Kidney (tissue), 14 donors: Measurements from ENCODE around the gene ENTR1. TPM values are rescaled to one million over a fixed set of nuclear protein-coding genes. Genes with fewer than 3 reads are reported as not detected.

Source experiments
- DNase-seq, 5 donors: peaks; one replicate each; pipeline ENCODE4 v3.0.0-alpha.2; 2013 to 2020
- FAIRE-seq: peaks from 2 replicates; lab custom pipeline; 2012; peaks lifted over from hg19 to GRCh38; lab: Jason Lieb, UNC
- H3K27ac ChIP-seq, 2 donors: one replicate each; pipeline ENCODE4 v1.7.0; 2013; ENCODE audit warnings: low read depth in 2 of 2, low read length in 2 of 2, inconsistent platforms in 1 of 2
- H3K27me3 ChIP-seq: one replicate; pipeline ENCODE4 v1.7.1; 2013; ENCODE audit warnings: low read length, inconsistent platforms; ENCODE audit not compliant: control insufficient read depth, insufficient read depth
- H3K36me3 ChIP-seq, 3 donors: one replicate each; pipeline versions ENCODE4 v1.7.0 to v1.7.1; 2013; ENCODE audit warnings: low read length in 3 of 3, control low read depth in 1 of 3, inconsistent platforms in 1 of 3; ENCODE audit not compliant: insufficient read depth in 3 of 3, control insufficient read depth in 2 of 3
- H3K4me1 ChIP-seq, 3 donors: one replicate each; pipeline versions ENCODE4 v1.7.0 to v1.7.1; 2013; ENCODE audit warnings: low read length in 3 of 3, inconsistent platforms in 1 of 3, low read depth in 1 of 3; ENCODE audit not compliant: control insufficient read depth in 2 of 3, insufficient read depth in 2 of 3
- H3K4me3 ChIP-seq, 3 donors: one replicate each; pipeline versions ENCODE4 v1.7.0 to v1.8.1; 2013; ENCODE audit warnings: low read length in 3 of 3, control low read depth in 1 of 3, inconsistent platforms in 1 of 3
- H3K9ac ChIP-seq, 3 donors: one replicate each; pipeline versions ENCODE4 v1.7.0 to v1.7.1; 2013; ENCODE audit warnings: low read length in 3 of 3, control low read depth in 1 of 3, inconsistent platforms in 1 of 3
- H3K9me3 ChIP-seq, 3 donors: one replicate each; pipeline versions ENCODE4 v1.7.0 to v1.7.1; 2013; ENCODE audit warnings: low read length in 3 of 3, control low read depth in 1 of 3, inconsistent platforms in 1 of 3; ENCODE audit not compliant: control insufficient read depth in 2 of 3, insufficient read depth in 1 of 3
- CTCF ChIP-seq: IDR thresholded peaks from 3 replicates; pipeline ENCODE4 v1.5.1; 2012; ENCODE audit warnings: mild to moderate bottlenecking, moderate library complexity, borderline replicate concordance; ENCODE audit not compliant: insufficient read depth; ENCODE audit errors: extremely low read depth
- intact Hi-C: fragments of 100-400 bp; cut with DNase I; formaldehyde crosslinking; loops from one replicate; pipeline ENCODE4 v1.11.1; 2022
- polyA plus RNA-seq: library from polyadenylated mRNA; stranded (reverse); fragments of 350-450 nt; fragmentation: Illumina TruSeq; extraction: RNeasy Lipid Tissue Mini Kit (QIAGEN cat#74804); gene quantifications from one replicate; pipeline ENCODE4 v1.2.3, GENCODE V29; 2014; ENCODE audit warnings: low read depth, low replicate concordance; ENCODE audit not compliant: insufficient read depth
- total RNA-seq: library from RNA; stranded (reverse); fragmentation: NEBNext Ultra II Directional; extraction: Animal tissue kit (Norgen Biotek cat#: 25700); gene quantifications from one replicate; pipeline ENCODE4 v1.2.1, GENCODE V29; 2021
- donor health status: control.
- donor health status: control.
- donor health status: control.
- donor health status: control.
- donor health status: control.
- donor health status: DM: yes; HTN: yes; CAD: no.
- donor health status: Normal renal cell carcinoma (clear cell type).

The ENTR1 gene
- total and polyA plus RNA-seq, 2 donors from 2014 or later, result 25.9 to 36.2 TPM

- H3K36me3 ChIP-seq, result peaks cover 0 to 27% (median 14%) of the 10 kb centered on the region in 3 donors
- H3K4me1 ChIP-seq, result no peaks in the 10 kb centered on the region
- H3K27me3 ChIP-seq, result no peaks in the 10 kb centered on the region
- no peak overlapping the region for H3K4me3 ChIP-seq
- H3K9me3 ChIP-seq, result no peaks in the 10 kb centered on the region
- no peak for DNase-seq
- H3K27ac ChIP-seq, result no peak overlapping the region
- FAIRE-seq, result no peak
- intact Hi-C loops, result no loop called here
- no peak overlapping the region for H3K9ac ChIP-seq
- no peak for TF ChIP-seq CTCF
These were observed 24.4 kb downstream of the ENTR1 start for GRCh38 chr9:136386018-136386417.

- intact Hi-C loops, result no loop called here
- no peaks in the 10 kb centered on the region for H3K27me3 ChIP-seq
- no peak overlapping the region for H3K4me3 ChIP-seq
- H3K9me3 ChIP-seq, result no peaks in the 10 kb centered on the region
- H3K36me3 ChIP-seq, result peaks cover 0 to 27% (median 14%) of the 10 kb centered on the region in 3 donors
- no peak for DNase-seq
- no peak for FAIRE-seq
- no peak overlapping the region for H3K9ac ChIP-seq
- H3K27ac ChIP-seq, result no peak overlapping the region
- no peaks in the 10 kb centered on the region for H3K4me1 ChIP-seq
- no peak for TF ChIP-seq CTCF
These were observed 25.4 kb downstream of the ENTR1 start for GRCh38 chr9:136385015-136385414.

- no peak for TF ChIP-seq CTCF
- no peak for FAIRE-seq
- Histone ChIP-seq H3K27me3 (no peaks in the 10 kb centered on the region), H3K9me3 (no peaks in the 10 kb centered on the region), H3K27ac (no peak overlapping the region), H3K4me3 (no peak overlapping the region), H3K9ac (no peak overlapping the region), H3K4me1 (no peaks in the 10 kb centered on the region), H3K36me3 (peaks cover 0 to 13% (median 10%) of the 10 kb centered on the region in 3 donors)
- intact Hi-C loops, result no loop called here
- no peak for DNase-seq
These were observed 27.0 kb downstream of the ENTR1 start for GRCh38 chr9:136383436-136383835.

GRCh38 chr9:136381966-136382513 is 28.4 kb downstream of the ENTR1 start:
- intact Hi-C loops, result no loop called here
- FAIRE-seq, result no peak
- Histone ChIP-seq H3K27me3 (no peaks in the 10 kb centered on the region), H3K9me3 (no peaks in the 10 kb centered on the region), H3K4me3 (no peak overlapping the region), H3K27ac (no peak overlapping the region), H3K36me3 (peaks cover 0 to 5% (median 3%) of the 10 kb centered on the region in 3 donors), H3K4me1 (no peaks in the 10 kb centered on the region), H3K9ac (no peak overlapping the region)
- peak in 1 of 5 donors; percentile 75 for DNase-seq
- no peak for TF ChIP-seq CTCF
